ENCODE data around the gene SLC5A11. TPM values are rescaled to one million over a fixed set of nuclear protein-coding genes. Genes with fewer than 3 reads are reported as not detected.

The SLC5A11 gene
- total RNA-seq, 4 donors from 2014 or later, result 6.8 TPM; not detected in 3

DNA sequence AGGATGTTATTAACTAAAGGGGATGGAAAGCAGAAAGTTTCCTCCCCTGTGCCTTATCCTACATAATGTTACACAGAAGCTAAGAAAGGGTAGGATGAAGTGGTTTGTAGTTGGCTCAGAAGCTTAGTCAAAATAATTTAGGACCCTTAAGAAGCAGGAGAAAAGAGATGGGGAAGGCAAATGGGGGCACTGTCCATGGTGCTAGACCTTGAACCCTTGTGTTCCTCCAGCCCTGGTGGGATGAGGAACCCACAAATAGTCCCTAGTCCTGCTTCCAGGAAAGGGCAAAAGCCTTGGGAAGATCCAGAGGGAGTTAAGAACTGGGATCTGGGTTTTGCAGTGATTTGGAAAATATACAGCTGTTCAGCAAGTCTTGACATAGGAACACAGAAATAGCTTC lies 54.5 kb downstream of the SLC5A11 start:
- H3K27ac ChIP-seq, result no peak overlapping the region
- no peaks in the 10 kb centered on the region for H3K9me3 ChIP-seq
- TF ChIP-seq POLR2AphosphoS5 (IDR thresholded peaks at IDR 0.05) (no peak), POLR2A (IDR thresholded peaks at IDR 0.05) (no peak), EP300 (IDR thresholded peaks at IDR 0.05; ENCODE audit: low read depth) (no peak)
- TF ChIP-seq, protein P1, sequence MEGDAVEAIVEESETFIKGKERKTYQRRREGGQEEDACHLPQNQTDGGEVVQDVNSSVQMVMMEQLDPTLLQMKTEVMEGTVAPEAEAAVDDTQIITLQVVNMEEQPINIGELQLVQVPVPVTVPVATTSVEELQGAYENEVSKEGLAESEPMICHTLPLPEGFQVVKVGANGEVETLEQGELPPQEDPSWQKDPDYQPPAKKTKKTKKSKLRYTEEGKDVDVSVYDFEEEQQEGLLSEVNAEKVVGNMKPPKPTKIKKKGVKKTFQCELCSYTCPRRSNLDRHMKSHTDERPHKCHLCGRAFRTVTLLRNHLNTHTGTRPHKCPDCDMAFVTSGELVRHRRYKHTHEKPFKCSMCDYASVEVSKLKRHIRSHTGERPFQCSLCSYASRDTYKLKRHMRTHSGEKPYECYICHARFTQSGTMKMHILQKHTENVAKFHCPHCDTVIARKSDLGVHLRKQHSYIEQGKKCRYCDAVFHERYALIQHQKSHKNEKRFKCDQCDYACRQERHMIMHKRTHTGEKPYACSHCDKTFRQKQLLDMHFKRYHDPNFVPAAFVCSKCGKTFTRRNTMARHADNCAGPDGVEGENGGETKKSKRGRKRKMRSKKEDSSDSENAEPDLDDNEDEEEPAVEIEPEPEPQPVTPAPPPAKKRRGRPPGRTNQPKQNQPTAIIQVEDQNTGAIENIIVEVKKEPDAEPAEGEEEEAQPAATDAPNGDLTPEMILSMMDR (IDR thresholded peaks at IDR 0.05), result no peak
- DNase-seq, result no peak
- in situ Hi-C loops (cut with MboI; ENCODE audit: low pct_ligation_motif_present in 1 of 4, low pct_unique_long_range_greater_than_20kb in 1 of 4, low sequenced_read_pairs in 3 of 4), result no loop called here
- no peaks in the 10 kb centered on the region for H3K36me3 ChIP-seq
- intact Hi-C loops (cut with DNase I; ENCODE audit: low total_unique reads), result no loop called here
- no peaks in the 10 kb centered on the region for H3K4me1 ChIP-seq
- H3K4me3 ChIP-seq, result no peak overlapping the region
- H3K27me3 ChIP-seq, result no peaks in the 10 kb centered on the region

DNA sequence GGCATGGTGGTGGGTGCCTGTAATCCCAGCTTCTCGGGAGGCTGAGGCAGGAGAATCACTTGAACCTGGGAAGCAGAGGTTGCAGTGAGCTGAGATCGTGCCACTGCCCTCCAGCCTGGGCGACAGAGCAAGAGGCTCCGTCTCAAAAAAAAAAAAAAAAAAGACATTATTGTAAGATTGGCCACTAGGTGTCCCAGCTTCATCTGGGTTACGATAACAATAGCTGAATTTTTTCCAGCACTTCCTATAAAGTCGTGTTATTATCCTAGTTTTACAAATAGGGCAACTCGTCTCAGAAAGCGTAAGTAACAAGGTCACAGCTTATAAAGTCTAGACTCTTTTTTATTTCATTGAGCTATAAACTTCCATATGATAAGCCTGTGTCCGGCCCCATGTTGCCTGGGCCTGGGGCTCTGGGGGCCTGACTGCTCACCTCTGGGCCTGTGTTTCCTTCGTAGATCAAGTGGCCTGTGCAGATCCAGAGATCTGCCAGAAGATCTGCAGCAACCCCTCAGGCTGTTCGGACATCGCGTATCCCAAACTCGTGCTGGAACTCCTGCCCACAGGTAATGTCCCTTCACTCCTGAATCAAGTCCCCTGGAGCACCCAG lies 60.5 kb downstream of the SLC5A11 start:
- Histone ChIP-seq H3K4me1 (peaks cover 0 to 5% (median 2%) of the 10 kb centered on the region in 4 donors), H3K9me3 (no peaks in the 10 kb centered on the region), H3K4me3 (no peak overlapping the region), H3K36me3 (no peaks in the 10 kb centered on the region), H3K27me3 (no peaks in the 10 kb centered on the region), H3K27ac (no peak overlapping the region)
- DNase-seq, result no peak
- intact Hi-C loops (cut with DNase I; ENCODE audit: low total_unique reads) (no loop called here), in situ Hi-C loops (cut with MboI; ENCODE audit: low pct_ligation_motif_present in 1 of 4, low pct_unique_long_range_greater_than_20kb in 1 of 4, low sequenced_read_pairs in 3 of 4) (no loop called here)
- TF ChIP-seq, protein P1 (IDR thresholded peaks at IDR 0.05), result peak; percentile 39 to 45 (median 41)
- no peak for TF ChIP-seq POLR2A (IDR thresholded peaks at IDR 0.05)
- WGBS, 2 donors (ENCODE audit: low coverage in 1 of 2), result 29 to 47% methylated on average over 5 to 14 of the region's 14 CpGs

DNA sequence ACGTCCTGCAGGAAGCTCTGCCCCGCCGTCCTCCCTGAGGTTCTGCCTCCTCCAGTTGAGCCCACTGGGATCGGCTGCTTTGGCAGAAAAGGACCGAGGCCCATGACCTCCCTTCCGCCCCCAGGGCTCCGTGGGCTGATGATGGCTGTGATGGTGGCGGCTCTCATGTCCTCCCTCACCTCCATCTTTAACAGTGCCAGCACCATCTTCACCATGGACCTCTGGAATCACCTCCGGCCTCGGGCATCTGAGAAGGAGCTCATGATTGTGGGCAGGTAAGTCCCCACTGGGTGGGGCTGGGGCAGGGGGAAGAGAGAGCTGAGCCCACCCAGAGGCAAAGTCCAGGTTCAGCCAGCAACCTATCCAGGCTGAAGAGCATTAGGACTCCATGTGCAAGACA lies 61.1 kb downstream of the SLC5A11 start:
- no peak for DNase-seq
- Histone ChIP-seq H3K4me3 (no peak overlapping the region), H3K4me1 (peaks cover 0 to 5% (median 2%) of the 10 kb centered on the region in 4 donors), H3K27ac (no peak overlapping the region), H3K27me3 (no peaks in the 10 kb centered on the region), H3K36me3 (no peaks in the 10 kb centered on the region), H3K9me3 (no peaks in the 10 kb centered on the region)
- intact Hi-C loops (cut with DNase I; ENCODE audit: low total_unique reads) (no loop called here), in situ Hi-C loops (cut with MboI; ENCODE audit: low pct_ligation_motif_present in 1 of 4, low pct_unique_long_range_greater_than_20kb in 1 of 4, low sequenced_read_pairs in 3 of 4) (no loop called here)
- 86% methylated on average over 10 of the region's 10 CpGs; no CpG with 5 or more reads in 1 of the 2 donors for WGBS, 2 donors (ENCODE audit: low coverage in 1 of 2)
- no peak for TF ChIP-seq EP300 (IDR thresholded peaks at IDR 0.05; ENCODE audit: low read depth)
- TF ChIP-seq POLR2A (IDR thresholded peaks at IDR 0.05), result no peak
- TF ChIP-seq POLR2AphosphoS5 (IDR thresholded peaks at IDR 0.05), result no peak
- TF ChIP-seq, protein P1 (IDR thresholded peaks at IDR 0.05), result no peak

DNA sequence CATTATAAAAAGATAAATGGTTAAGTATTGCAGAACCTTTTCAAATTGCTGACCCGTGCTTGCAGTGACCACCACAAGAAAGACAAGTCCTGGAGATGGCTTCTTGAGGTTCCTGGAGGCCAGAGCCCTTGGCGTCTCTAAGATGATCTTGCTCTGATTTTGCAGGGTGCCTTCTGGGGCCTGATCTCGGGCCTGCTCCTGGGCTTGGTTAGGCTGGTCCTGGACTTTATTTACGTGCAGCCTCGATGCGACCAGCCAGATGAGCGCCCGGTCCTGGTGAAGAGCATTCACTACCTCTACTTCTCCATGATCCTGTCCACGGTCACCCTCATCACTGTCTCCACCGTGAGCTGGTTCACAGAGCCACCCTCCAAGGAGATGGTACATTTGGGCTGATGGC lies 63.0 kb downstream of the SLC5A11 start:
- TF ChIP-seq, protein P1 (IDR thresholded peaks at IDR 0.05), result no peak
- no peak for TF ChIP-seq POLR2A (IDR thresholded peaks at IDR 0.05)
- no peak for TF ChIP-seq POLR2AphosphoS5 (IDR thresholded peaks at IDR 0.05)
- TF ChIP-seq EP300 (IDR thresholded peaks at IDR 0.05; ENCODE audit: low read depth), result no peak
- no peak overlapping the region for H3K27ac ChIP-seq
- DNase-seq, result no peak
- H3K36me3 ChIP-seq, result no peaks in the 10 kb centered on the region
- no peaks in the 10 kb centered on the region for H3K9me3 ChIP-seq
- H3K4me1 ChIP-seq, result peaks cover 0 to 5% (median 2%) of the 10 kb centered on the region in 4 donors
- intact Hi-C loops (cut with DNase I; ENCODE audit: low total_unique reads), result no loop called here
- no peak overlapping the region for H3K4me3 ChIP-seq
- no peaks in the 10 kb centered on the region for H3K27me3 ChIP-seq
- WGBS, 2 donors (ENCODE audit: low coverage in 1 of 2), result 92 to 93% methylated on average over 2 to 10 of the region's 10 CpGs
- in situ Hi-C loops (cut with MboI; ENCODE audit: low pct_ligation_motif_present in 1 of 4, low pct_unique_long_range_greater_than_20kb in 1 of 4, low sequenced_read_pairs in 3 of 4), result no loop called here
